ENCODE data around the gene WDR37.

- TF ChIP-seq CTCF (IDR thresholded peaks at IDR 0.05), result no peak
- no peak for TF ChIP-seq POLR2A (IDR thresholded peaks at IDR 0.05)
These were observed 28.1 kb downstream of the WDR37 start for GRCh38 chr10:1084011-1084950.

Data from prostate gland (tissue), 2 donors.